Mesenteric fat pad (tissue), 1 donor: Measurements from ENCODE around the gene RPL10A. TPM values are rescaled to one million over a fixed set of nuclear protein-coding genes. Genes with fewer than 3 reads are reported as not detected.

Source experiments
- DNase-seq: peaks from one replicate; pipeline ENCODE4 v3.0.0-alpha.2; 2020; ENCODE audit warnings: low spot score
- total RNA-seq: library from RNA; stranded (reverse); fragmentation: NEBNext Ultra II Directional; extraction: Animal tissue kit (Norgen Biotek cat#: 25700); gene quantifications from one replicate; pipeline ENCODE4 v1.2.1, GENCODE V29; 2021
- donor health status: DM: yes; HTN: yes; CAD: no.

The RPL10A gene
- total RNA-seq, 1 donor from 2014 or later, result 919 TPM

DNA sequence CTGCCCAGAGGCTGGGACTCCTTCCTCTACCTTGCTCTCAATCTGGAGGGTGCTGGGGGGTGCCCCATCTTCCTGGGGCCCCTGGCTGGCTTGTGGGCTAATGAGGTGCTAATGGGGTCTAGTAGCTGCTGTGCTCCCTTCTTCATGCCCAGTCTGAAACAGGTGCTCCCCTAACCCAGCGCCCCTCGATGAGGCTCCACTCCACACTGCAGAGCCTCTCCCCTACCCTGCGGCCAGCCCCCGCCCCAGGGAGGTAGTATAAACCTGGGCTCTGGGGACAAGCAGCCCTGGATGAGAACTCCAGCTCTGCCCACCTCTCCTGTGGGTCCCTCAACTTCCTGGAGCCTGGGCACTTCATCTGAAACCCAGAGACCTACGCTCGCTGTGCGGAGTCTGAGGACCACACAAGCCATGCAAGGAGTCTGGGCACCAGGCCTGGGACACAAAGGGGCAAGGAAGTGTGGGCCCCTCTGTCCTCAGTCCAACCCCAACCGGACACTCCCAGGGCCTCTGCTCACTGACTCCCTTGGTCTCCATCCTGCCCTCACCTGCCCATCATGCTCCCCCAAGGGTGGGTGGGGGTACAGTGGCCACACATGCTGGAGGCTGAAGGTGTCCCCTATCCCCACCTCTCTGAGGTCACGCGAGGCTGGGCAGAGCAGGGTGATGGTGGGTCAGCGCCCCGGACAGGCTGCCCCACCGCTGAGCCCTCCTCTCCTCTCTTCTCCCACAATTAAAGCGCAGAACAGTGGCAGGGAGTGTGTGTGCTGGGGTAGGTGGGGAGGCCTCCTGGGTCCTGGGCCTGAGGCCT, 6.1 kb downstream of the RPL10A start:
- DNase-seq, result no peak

DNA sequence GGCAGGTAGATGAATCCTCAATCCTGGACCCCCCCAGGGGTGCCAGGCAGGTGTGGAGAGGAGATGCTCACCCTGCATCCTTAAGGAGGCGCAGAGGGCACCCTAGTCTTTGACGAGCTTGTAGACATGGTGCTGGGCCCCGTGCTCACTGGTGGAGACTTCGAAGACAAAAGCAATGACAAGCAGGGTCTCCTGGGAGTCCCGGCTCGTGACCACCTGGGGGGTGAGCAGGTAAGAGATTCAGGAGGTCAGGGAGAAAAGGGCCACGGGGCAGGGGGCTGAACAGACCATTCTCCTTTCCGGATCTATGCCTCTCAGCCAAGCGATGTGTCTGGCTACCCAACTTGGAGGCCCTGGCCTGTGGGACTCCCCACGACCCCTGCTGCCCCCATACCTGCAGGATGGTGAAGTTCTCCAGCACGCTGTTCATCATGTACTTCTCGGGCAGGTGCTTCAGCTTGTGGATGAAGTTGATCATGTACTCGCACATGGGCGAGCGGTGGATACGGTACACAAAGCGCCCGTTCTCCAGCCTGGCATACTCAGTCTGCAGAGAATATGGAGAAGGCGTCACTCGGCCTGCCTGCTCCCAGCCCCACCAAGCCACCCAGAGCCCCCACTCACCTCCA, 6.9 kb downstream of the RPL10A start:
- DNase-seq, result no peak

GRCh38 chr6:35475573-35475972, 7.4 kb downstream of the RPL10A start:
- DNase-seq, result no peak

DNA sequence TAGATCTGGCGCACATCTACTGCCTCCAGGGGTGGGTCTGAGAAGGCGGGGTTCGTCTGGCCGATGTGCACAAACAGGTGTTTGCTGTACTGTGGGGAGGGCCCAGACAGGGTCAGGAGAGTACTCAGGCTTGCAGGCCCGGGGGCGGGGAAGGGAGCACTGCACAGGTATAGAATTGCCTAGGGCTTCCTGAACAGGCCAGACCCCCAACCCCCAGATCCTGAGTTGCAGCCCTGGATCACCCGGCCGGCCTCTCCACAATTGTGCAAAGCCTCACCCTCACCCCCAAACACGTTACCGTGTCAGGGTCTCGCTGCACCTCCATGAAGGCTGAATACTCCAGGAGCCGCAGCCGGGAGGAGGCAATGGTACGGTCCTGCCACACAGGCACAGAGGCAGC, 7.8 kb downstream of the RPL10A start:
- no peak for DNase-seq

- DNase-seq, result no peak
Observed at GRCh38 chr6:35477028-35477427, 8.8 kb downstream of the RPL10A start.

GRCh38 chr6:35477551-35478179, 9.5 kb downstream of the RPL10A start:
- no peak for DNase-seq

- no peak for DNase-seq
Observed at GRCh38 chr6:35478259-35478658, 10.1 kb downstream of the RPL10A start.

DNA sequence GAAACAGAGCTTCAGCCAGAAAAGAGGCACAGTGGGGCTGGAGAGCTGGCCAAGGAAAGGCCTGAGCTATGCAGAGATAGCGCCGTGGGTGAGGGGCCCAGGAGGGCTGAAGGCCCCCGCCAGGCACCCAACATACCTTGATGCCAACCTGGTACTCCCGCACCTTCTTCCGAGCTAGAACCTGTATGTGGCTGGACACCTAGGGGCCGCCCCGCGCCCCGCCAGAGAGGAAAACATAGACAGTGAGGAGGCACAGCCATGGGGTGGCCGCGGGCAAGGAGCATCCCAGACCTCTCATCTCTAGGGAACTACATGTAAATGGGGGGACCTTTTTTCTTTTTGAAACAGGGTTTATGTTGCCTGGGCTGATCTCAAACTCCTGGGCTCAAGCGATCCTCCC, 12.0 kb downstream of the RPL10A start:
- DNase-seq, result no peak

DNA sequence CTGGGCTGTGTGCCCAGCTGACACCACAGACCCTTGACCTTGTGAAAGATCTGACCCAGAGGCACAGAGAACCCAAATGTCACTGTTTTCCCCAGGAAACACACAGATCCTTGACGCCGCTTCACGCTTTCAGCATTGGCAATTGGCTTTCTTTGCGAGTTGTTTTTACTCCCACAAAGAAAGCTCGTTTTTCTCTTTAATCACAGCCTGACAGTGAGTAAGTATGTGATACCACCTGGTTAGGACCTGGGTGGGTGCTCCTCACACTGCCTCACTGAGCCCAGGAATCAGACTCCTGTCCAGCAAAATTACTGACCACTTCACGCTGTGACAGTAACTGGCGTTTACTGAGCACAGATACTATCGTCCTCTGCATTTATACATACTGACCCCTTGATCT, 13.0 kb downstream of the RPL10A start:
- no peak for DNase-seq

- DNase-seq, result no peak
Observed at GRCh38 chr6:35483062-35483461, 14.9 kb downstream of the RPL10A start.

GRCh38 chr6:35483490-35483889, 15.3 kb downstream of the RPL10A start:
- no peak for DNase-seq

DNA sequence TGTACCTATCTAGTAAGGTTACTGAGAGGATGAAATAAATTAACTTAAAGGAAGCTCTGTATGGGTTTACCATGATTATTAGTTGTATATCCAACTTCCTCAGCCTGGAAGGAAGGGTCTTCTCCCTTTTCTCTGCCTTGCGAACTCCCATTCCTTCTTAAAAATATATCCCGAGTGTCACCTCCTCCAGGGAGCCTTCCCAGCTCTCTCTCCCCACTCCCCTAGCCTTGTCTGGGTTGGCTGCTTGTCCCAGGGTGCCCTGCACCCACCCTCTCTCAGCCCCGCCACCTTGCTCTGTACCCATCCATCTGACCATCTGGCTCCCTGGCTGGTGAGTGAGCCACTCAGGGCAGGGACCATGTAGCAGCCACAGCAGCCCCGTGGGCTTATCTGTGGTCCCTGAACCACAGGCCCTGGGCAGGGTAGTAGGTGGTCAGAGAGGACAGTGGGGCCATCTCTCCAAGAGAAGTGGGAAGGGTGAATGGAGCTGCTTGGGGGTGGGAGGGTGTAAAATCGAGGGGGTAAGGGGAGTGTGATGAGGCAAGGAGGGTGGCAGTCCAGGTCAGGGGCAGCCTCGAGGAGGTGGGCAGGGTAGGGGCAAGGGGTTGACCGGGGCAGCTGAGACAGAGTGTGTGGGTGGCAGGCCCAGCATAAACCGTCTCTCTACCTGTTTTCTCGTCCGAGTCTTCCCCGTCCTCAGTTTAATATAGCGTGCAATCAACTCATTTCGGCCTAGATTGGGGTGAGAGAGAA, 15.9 kb downstream of the RPL10A start:
- no peak for DNase-seq

DNA sequence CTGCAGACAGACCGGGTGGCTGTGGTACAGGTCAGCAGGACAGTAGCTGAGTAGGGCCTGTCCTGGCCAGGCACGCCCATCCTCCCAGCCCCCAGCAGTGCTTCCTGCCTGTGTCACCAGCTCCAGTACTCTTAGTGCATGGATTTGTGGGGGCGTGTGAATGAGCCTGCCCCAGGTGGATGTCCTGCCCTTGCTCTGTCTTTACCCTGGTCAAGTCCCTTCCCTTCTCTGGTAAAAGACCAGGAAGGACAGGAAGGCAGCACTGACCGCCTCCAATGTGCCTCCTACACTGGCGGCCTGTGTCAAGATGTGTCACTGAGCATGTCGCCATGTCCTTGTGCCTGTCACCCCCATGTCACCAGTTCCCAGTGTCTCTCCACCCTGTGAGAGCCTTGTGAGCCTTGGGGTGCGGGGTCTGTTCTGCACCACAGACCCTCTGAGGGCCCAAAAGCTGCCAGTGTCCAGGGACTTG, 16.8 kb downstream of the RPL10A start:
- no peak for DNase-seq

DNA sequence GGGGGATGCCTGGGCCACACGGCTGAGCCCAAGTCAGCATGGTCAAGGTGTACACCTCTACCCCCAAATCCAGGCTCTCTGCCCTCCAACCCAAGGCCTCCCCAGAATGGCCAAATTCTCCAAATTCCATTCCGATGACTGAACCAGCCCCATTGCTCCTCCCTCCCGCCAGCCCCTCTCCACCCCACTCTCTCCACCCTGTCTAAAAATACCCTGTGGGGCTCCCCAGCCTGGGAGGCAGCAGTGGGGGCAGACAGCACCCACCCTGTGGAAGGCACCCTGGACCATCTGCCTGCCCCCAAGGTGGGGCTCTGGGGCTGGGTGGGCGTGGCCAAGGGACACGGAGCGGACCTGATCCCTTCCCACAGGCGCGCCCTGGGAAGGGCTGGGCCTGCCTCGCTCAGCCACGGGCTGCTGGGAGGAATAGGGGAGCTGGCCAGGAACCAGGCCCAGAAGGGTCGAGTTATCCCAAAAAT, 17.2 kb downstream of the RPL10A start:
- no peak for DNase-seq

DNA sequence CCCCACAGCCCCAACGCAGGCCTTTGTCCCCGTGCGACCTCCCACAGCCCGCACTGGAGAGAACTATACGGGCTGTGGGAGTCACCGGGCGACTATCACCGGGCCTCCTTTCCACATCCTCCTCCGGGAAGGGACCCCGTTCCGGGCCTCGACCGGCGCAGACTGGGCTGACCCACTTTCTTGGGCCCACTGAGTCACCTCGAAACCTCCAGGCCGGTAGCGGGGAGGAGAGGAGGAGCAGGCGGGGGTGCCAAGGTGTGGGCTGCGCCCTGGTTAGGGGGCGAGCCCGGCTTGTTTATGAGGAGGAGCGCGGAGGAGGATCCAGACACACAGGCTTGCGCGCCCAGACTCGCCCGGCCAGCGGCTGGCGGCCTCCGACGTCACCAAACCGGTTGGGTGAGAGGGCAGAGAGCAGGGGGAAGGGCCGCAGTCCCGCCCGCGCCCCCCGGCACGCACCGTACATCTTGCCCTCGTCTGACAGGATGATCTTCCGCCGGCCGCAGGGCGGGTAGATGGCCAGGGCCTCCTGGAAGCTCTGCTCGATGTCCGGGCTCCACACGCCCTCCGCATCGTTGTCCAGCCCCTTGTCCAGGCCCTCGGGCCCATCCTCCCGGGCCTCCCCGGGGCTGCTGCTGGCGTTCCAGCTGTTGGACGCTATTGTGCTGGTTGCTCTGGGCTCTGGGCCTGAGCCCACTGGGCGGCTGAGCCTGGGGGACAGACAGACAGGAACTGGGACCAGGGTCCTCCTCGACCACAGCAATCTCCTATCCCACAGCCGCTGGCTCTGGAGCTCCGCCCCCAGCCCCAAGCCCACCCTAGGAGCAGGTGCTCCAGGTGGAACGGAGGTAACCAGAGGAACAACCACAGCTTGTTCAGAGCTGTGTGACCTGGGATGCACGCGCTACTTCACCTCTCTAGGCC, 18.1 kb downstream of the RPL10A start:
- DNase-seq, result no peak

DNA sequence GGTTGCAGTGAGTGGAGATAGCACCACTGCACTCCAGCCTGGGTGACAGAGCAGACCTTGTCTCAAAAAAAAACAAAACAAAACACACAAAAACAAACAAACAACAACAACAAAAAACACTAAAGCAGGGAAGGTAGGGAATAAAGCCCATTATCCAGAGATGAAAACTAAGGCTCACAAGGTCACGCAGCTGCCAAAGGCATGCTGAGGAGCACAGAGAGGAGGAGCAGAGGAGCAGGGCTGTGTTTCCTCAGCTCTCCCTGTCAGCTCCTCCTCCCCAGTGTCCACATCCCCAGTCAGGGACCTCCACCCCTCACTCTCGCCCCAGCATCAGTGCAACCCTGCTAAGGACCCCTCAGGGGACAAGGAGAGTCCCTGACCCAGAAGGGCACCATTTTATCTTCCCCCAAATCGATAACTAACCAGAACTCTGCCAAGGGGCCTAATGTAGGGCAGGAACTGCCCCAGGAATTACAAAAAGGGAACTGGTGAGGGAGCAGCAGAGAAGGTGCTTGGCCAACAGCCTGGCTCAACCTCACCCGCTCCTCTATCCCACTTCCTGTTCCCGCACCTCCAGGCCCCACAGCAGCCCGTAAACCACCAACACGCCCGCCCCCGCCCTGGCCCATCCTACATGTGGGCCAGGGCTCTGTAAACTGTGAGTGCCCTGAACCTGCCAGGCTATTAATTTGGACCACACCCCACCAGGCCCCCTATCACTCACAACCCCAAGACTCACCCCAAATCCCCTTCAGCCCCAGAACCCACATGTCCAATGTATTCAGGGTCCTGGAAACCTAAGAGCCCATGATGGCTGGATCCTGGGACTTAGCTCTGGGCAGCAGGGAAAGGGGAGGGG, 19.7 kb downstream of the RPL10A start:
- no peak for DNase-seq

GRCh38 chr6:35488517-35488862, 20.3 kb downstream of the RPL10A start:
- no peak for DNase-seq

DNA sequence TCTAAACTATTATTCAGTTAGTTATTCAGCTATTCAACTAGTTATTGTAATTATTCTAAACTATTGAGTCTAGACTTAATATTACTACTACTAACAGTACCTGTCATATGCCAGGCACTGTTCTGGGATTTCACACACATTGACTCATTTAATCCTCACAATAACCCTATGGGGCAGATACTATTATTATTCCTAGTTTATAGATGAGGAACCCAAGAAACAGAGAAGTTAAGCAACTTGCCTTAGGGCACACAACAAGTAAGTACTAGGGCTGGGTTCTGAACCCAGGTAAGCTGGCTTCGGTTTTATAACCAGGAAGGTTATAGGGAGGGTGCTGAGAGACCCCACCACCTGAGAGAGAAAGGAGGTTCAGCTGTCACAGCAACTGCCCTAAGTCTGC, 20.9 kb downstream of the RPL10A start:
- DNase-seq, result no peak

DNA sequence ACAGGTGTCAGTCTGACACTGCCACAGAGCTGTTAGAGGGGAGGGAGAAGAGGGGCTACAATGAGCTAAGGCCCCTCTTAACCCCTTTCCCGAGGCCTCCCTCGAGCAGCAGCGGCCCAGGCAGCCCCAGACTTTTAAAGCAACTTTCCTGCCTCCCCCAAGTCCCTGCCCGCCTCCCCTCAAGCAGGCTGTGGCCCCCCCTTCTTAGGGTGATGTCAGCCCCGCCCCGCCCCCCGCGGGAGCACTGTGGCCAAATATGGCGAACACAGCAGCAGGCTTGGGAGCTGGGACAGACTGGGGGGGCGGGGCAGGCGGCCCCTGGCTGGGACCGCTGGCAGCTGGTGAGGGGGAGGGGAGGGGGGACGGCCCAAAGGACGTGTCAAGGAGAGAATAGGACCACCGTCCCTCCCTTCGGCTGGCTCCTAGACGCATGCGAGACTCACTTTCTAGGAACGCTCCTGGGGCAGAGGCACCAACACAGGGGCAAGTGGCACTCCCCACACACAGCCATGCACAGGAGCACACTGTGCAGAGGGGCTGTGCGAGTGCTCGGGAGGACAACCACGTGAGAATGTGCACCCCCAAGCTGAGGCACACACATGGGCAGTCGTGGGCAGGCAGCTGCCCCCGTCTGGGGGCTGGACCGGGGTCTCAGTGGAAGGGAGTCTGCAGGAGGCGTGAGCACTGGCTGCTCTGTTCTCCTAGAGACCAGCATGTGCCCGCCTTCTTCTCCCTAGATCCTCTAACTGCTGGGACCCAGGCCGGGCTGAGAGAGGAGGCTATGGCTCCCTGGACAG, 22.0 kb downstream of the RPL10A start:
- no peak for DNase-seq
